Keratinocyte (primary cell): Measurements from ENCODE around the gene TEKT2. TPM values are rescaled to one million over a fixed set of nuclear protein-coding genes. Genes with fewer than 3 reads are reported as not detected.

Source experiments
- DNase-seq: peaks from one replicate; pipeline ENCODE4 v3.0.0-alpha.2; 2011; ENCODE audit warnings: low read depth, missing footprints, low spot score
- FAIRE-seq: peaks from 2 replicates; lab custom pipeline; 2011; peaks lifted over from hg19 to GRCh38; lab: Jason Lieb, UNC
- H2AFZ ChIP-seq: 2 replicates; pipeline ENCODE4 v1.6.0; 2012; ENCODE audit warnings: low read length, control low read depth, inconsistent platforms; ENCODE audit not compliant: control insufficient read depth
- H3K27ac ChIP-seq: 2 replicates; pipeline ENCODE4 v1.5.1; 2011; ENCODE audit warnings: low read length; ENCODE audit not compliant: control insufficient read depth, insufficient read depth
- H3K27me3 ChIP-seq: 3 replicates; pipeline ENCODE4 v1.6.0; 2011; ENCODE audit warnings: low read length; ENCODE audit not compliant: control insufficient read depth, insufficient read depth; ENCODE audit errors: extremely low read depth
- H3K36me3 ChIP-seq, 2 experiments: 2 replicates in 1 of 2; 3 replicates in 1 of 2; pipeline ENCODE4 v1.5.1; 2011; ENCODE audit warnings: low read length in 2 of 2, mild to moderate bottlenecking in 1 of 2; ENCODE audit not compliant: control insufficient read depth in 2 of 2, insufficient read depth in 2 of 2; ENCODE audit errors: extremely low read depth in 1 of 2
- H3K4me1 ChIP-seq: 3 replicates; pipeline ENCODE4 v1.5.1; 2011; ENCODE audit warnings: low read length; ENCODE audit not compliant: control insufficient read depth, insufficient read depth; ENCODE audit errors: extremely low read depth
- H3K4me2 ChIP-seq: 3 replicates; pipeline ENCODE4 v1.6.0; 2011; ENCODE audit warnings: low read depth, low read length; ENCODE audit not compliant: control insufficient read depth, insufficient read depth; ENCODE audit errors: extremely low read depth
- H3K4me3 ChIP-seq, 3 experiments: fragments of 200-600 bp in 1 of 3; sonication (generic) in 1 of 3; 2 replicates in 2 of 3; 3 replicates in 1 of 3; pipeline ENCODE4 v1.5.1; 2011 to 2016; ENCODE audit warnings: low read length in 3 of 3, mild to moderate bottlenecking in 3 of 3, control low read depth in 2 of 3, inconsistent platforms in 1 of 3, low read depth in 1 of 3, mixed read lengths in 1 of 3, mixed run types in 1 of 3, moderate library complexity in 1 of 3; ENCODE audit not compliant: control insufficient read depth in 2 of 3, insufficient read depth in 2 of 3; ENCODE audit errors: extremely low read depth in 1 of 3
- H3K79me2 ChIP-seq: 2 replicates; pipeline ENCODE4 v1.6.0; 2012; ENCODE audit warnings: low read length; ENCODE audit not compliant: control insufficient read depth, insufficient read depth
- H3K9ac ChIP-seq: 3 replicates; pipeline ENCODE4 v1.6.0; 2011; ENCODE audit warnings: low read length; ENCODE audit not compliant: control insufficient read depth, insufficient read depth; ENCODE audit errors: extremely low read depth
- H3K9me1 ChIP-seq: 3 replicates; pipeline ENCODE4 v1.6.0; 2011; ENCODE audit warnings: low read length; ENCODE audit not compliant: control insufficient read depth, insufficient read depth; ENCODE audit errors: extremely low read depth
- H3K9me3 ChIP-seq: 2 replicates; pipeline ENCODE4 v1.5.1; 2012; ENCODE audit warnings: low read depth, low read length; ENCODE audit not compliant: control insufficient read depth
- H4K20me1 ChIP-seq: 3 replicates; pipeline ENCODE4 v1.6.0; 2011; ENCODE audit warnings: low read length; ENCODE audit not compliant: control insufficient read depth, insufficient read depth; ENCODE audit errors: extremely low read depth
- CTCF ChIP-seq, 3 experiments: IDR thresholded peaks in 1 of 3; conservative IDR thresholded peaks in 1 of 3; optimal IDR thresholded peaks in 1 of 3; 2 replicates in 2 of 3; 3 replicates in 1 of 3; pipeline versions ENCODE3 to v1.5.1; 2011; ENCODE audit warnings: low read length in 3 of 3, mild to moderate bottlenecking in 3 of 3, moderate library complexity in 2 of 3, control low read depth in 1 of 3, inconsistent platforms in 1 of 3; ENCODE audit not compliant: insufficient read depth in 2 of 3; ENCODE audit errors: extremely low read depth in 1 of 3
- EZH2 ChIP-seq: IDR thresholded peaks from one replicate; pipeline ENCODE4 v1.6.1; 2012; ENCODE audit warnings: inconsistent platforms, mild to moderate bottlenecking, low read length, moderate library complexity
- dilution Hi-C: fragments of 300-500 bp; cut with MboI; formaldehyde crosslinking; loops from one replicate; pipeline ENCODE4 v1.7.0; 2020; ENCODE audit warnings: low sequenced_read_pairs; ENCODE audit not compliant: extremely low pct_ligation_motif_present
- polyA plus RNA-seq, 5 experiments: library from polyadenylated mRNA; depleted of rRNA in 3 of 5; stranded (reverse) in 3 of 5; stranded (forward) in 1 of 5; unstranded in 1 of 5; fragments of >200 nt; gene quantifications; 1 replicate in 1 of 5; 2 replicates in 3 of 5; 3 replicates in 1 of 5; pipeline versions ENCODE4 v1.2.1 to v1.2.3, GENCODE V29; 2011 to 2012; ENCODE audit warnings: missing spikeins in 2 of 5, low read depth in 1 of 5, low replicate concordance in 1 of 5

Gene TEKT2
- polyA plus RNA-seq, 1 donor (not counting 4 experiments of a cell fraction or from before 2014, with no cell fraction given) = 0.03 TPM

DNA sequence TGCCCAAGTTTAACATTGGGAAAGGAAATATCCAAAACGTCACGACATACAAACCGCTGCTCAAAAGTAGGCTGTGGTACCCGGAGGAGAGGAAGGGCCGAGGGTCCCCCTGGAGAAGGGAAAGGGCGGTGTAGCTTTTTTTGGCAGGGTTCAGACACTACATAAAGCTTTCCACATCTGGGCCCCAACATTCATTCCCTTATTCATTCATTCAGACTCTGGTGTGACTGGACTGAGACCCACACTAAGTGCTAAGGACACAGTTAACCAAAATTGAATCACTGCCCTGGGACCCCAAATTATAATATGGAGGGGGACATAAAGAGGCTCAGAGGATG lies 51.4 kb downstream of the TEKT2 start:
- peaks cover 11 to 31% of the 10 kb centered on the region in 2 experiments for H3K36me3 ChIP-seq
- no peaks in the 10 kb centered on the region for H3K27me3 ChIP-seq
- DNase-seq (no peak), FAIRE-seq (no peak)
- peak overlapping the region; percentile 77 for H3K9ac ChIP-seq
- peaks cover under 1% of the 10 kb centered on the region for H4K20me1 ChIP-seq
- H3K4me2 ChIP-seq = peak overlapping the region; percentile 76
- H3K9me1 ChIP-seq = peaks cover under 1% of the 10 kb centered on the region
- dilution Hi-C loops = no loop called here
- peaks cover 14% of the 10 kb centered on the region for H3K79me2 ChIP-seq
- H3K27ac ChIP-seq = peak overlapping the region; percentile 98
- H2AFZ ChIP-seq = peak overlapping the region; percentile 3
- peaks cover 43% of the 10 kb centered on the region for H3K4me1 ChIP-seq
- TF ChIP-seq EZH2 (no peak), CTCF (optimal IDR thresholded peaks at IDR 0.05 in 1 of 3, IDR thresholded peaks at IDR 0.05 in 1 of 3, conservative IDR thresholded peaks at IDR 0.05 in 1 of 3; ENCODE audit: extremely low read depth in 1 of 3, insufficient read depth in 2 of 3, low read length in 3 of 3) (no peak)
- H3K4me3 ChIP-seq = peak overlapping the region in 1 of 3 experiments; percentile 30
- H3K9me3 ChIP-seq = no peaks in the 10 kb centered on the region

- H3K79me2 ChIP-seq = peaks cover 17% of the 10 kb centered on the region
- peaks cover 3% of the 10 kb centered on the region for H3K9me1 ChIP-seq
- DNase-seq (no peak), FAIRE-seq (no peak)
- H3K36me3 ChIP-seq = peaks cover 11 to 35% of the 10 kb centered on the region in 2 experiments
- no peak overlapping the region for H3K4me3 ChIP-seq
- H3K9ac ChIP-seq = no peak overlapping the region
- peaks cover 48% of the 10 kb centered on the region for H3K4me1 ChIP-seq
- H3K9me3 ChIP-seq = no peaks in the 10 kb centered on the region
- H3K27me3 ChIP-seq = no peaks in the 10 kb centered on the region
- TF ChIP-seq CTCF (optimal IDR thresholded peaks at IDR 0.05 in 1 of 3, IDR thresholded peaks at IDR 0.05 in 1 of 3, conservative IDR thresholded peaks at IDR 0.05 in 1 of 3; ENCODE audit: extremely low read depth in 1 of 3, insufficient read depth in 2 of 3, low read length in 3 of 3) (no peak), EZH2 (no peak)
- H2AFZ ChIP-seq = no peak overlapping the region
- peaks cover 3% of the 10 kb centered on the region for H4K20me1 ChIP-seq
- peak overlapping the region; percentile 98 for H3K27ac ChIP-seq
- dilution Hi-C loops = no loop called here
- H3K4me2 ChIP-seq = no peak overlapping the region
Measured at GRCh38 chr1:36135796-36136195, 51.9 kb downstream of the TEKT2 start.
